Keratinocyte (primary cell): ENCODE results near the gene TNFSF9. TPM values are rescaled to one million over a fixed set of nuclear protein-coding genes. Genes with fewer than 3 reads are reported as not detected.
A peak's percentile ranks its signal among the peaks of the same experiment; 100 is the strongest.

Experiments used
- DNase-seq: peaks from one replicate; pipeline ENCODE4 v3.0.0-alpha.2; 2011; ENCODE audit warnings: low read depth, missing footprints, low spot score
- FAIRE-seq: peaks from 2 replicates; lab custom pipeline; 2011; peaks lifted over from hg19 to GRCh38; lab: Jason Lieb, UNC
- H2AFZ ChIP-seq: 2 replicates; pipeline ENCODE4 v1.6.0; 2012; ENCODE audit warnings: low read length, control low read depth, inconsistent platforms; ENCODE audit not compliant: control insufficient read depth
- H3K27ac ChIP-seq: 2 replicates; pipeline ENCODE4 v1.5.1; 2011; ENCODE audit warnings: low read length; ENCODE audit not compliant: control insufficient read depth, insufficient read depth
- H3K27me3 ChIP-seq: 3 replicates; pipeline ENCODE4 v1.6.0; 2011; ENCODE audit warnings: low read length; ENCODE audit not compliant: control insufficient read depth, insufficient read depth; ENCODE audit errors: extremely low read depth
- H3K36me3 ChIP-seq, 2 experiments: 2 replicates in 1 of 2; 3 replicates in 1 of 2; pipeline ENCODE4 v1.5.1; 2011; ENCODE audit warnings: low read length in 2 of 2, mild to moderate bottlenecking in 1 of 2; ENCODE audit not compliant: control insufficient read depth in 2 of 2, insufficient read depth in 2 of 2; ENCODE audit errors: extremely low read depth in 1 of 2
- H3K4me1 ChIP-seq: 3 replicates; pipeline ENCODE4 v1.5.1; 2011; ENCODE audit warnings: low read length; ENCODE audit not compliant: control insufficient read depth, insufficient read depth; ENCODE audit errors: extremely low read depth
- H3K4me2 ChIP-seq: 3 replicates; pipeline ENCODE4 v1.6.0; 2011; ENCODE audit warnings: low read depth, low read length; ENCODE audit not compliant: control insufficient read depth, insufficient read depth; ENCODE audit errors: extremely low read depth
- H3K4me3 ChIP-seq, 3 experiments: fragments of 200-600 bp in 1 of 3; sonication (generic) in 1 of 3; 2 replicates in 2 of 3; 3 replicates in 1 of 3; pipeline ENCODE4 v1.5.1; 2011 to 2016; ENCODE audit warnings: low read length in 3 of 3, mild to moderate bottlenecking in 3 of 3, control low read depth in 2 of 3, inconsistent platforms in 1 of 3, low read depth in 1 of 3, mixed read lengths in 1 of 3, mixed run types in 1 of 3, moderate library complexity in 1 of 3; ENCODE audit not compliant: control insufficient read depth in 2 of 3, insufficient read depth in 2 of 3; ENCODE audit errors: extremely low read depth in 1 of 3
- H3K79me2 ChIP-seq: 2 replicates; pipeline ENCODE4 v1.6.0; 2012; ENCODE audit warnings: low read length; ENCODE audit not compliant: control insufficient read depth, insufficient read depth
- H3K9ac ChIP-seq: 3 replicates; pipeline ENCODE4 v1.6.0; 2011; ENCODE audit warnings: low read length; ENCODE audit not compliant: control insufficient read depth, insufficient read depth; ENCODE audit errors: extremely low read depth
- H3K9me1 ChIP-seq: 3 replicates; pipeline ENCODE4 v1.6.0; 2011; ENCODE audit warnings: low read length; ENCODE audit not compliant: control insufficient read depth, insufficient read depth; ENCODE audit errors: extremely low read depth
- H3K9me3 ChIP-seq: 2 replicates; pipeline ENCODE4 v1.5.1; 2012; ENCODE audit warnings: low read depth, low read length; ENCODE audit not compliant: control insufficient read depth
- H4K20me1 ChIP-seq: 3 replicates; pipeline ENCODE4 v1.6.0; 2011; ENCODE audit warnings: low read length; ENCODE audit not compliant: control insufficient read depth, insufficient read depth; ENCODE audit errors: extremely low read depth
- EZH2 ChIP-seq: IDR thresholded peaks from one replicate; pipeline ENCODE4 v1.6.1; 2012; ENCODE audit warnings: inconsistent platforms, mild to moderate bottlenecking, low read length, moderate library complexity
- dilution Hi-C: fragments of 300-500 bp; cut with MboI; formaldehyde crosslinking; loops from one replicate; pipeline ENCODE4 v1.7.0; 2020; ENCODE audit warnings: low sequenced_read_pairs; ENCODE audit not compliant: extremely low pct_ligation_motif_present
- polyA minus RNA-seq, 3 experiments: library from RNA; depleted of rRNA, polyadenylated mRNA; stranded (reverse); fragments of >200 nt; gene quantifications; 1 replicate in 1 of 3; 2 replicates in 1 of 3; 3 replicates in 1 of 3; pipeline ENCODE4 v1.2.3, GENCODE V29; 2011
- polyA plus RNA-seq, 5 experiments: library from polyadenylated mRNA; depleted of rRNA in 3 of 5; stranded (reverse) in 3 of 5; stranded (forward) in 1 of 5; unstranded in 1 of 5; fragments of >200 nt; gene quantifications; 1 replicate in 1 of 5; 2 replicates in 3 of 5; 3 replicates in 1 of 5; pipeline versions ENCODE4 v1.2.1 to v1.2.3, GENCODE V29; 2011 to 2012; ENCODE audit warnings: missing spikeins in 2 of 5, low read depth in 1 of 5, low replicate concordance in 1 of 5
- TF ChIP-seq, protein P1 (sequence below), 3 experiments: IDR thresholded peaks in 1 of 3; conservative IDR thresholded peaks in 1 of 3; optimal IDR thresholded peaks in 1 of 3; 2 replicates in 2 of 3; 3 replicates in 1 of 3; pipeline versions ENCODE3 to v1.5.1; 2011; ENCODE audit warnings: low read length in 3 of 3, mild to moderate bottlenecking in 3 of 3, moderate library complexity in 2 of 3, control low read depth in 1 of 3, inconsistent platforms in 1 of 3; ENCODE audit not compliant: insufficient read depth in 2 of 3; ENCODE audit errors: extremely low read depth in 1 of 3

The TNFSF9 gene, protein sequence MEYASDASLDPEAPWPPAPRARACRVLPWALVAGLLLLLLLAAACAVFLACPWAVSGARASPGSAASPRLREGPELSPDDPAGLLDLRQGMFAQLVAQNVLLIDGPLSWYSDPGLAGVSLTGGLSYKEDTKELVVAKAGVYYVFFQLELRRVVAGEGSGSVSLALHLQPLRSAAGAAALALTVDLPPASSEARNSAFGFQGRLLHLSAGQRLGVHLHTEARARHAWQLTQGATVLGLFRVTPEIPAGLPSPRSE
- polyA plus RNA-seq (11.1 to 12.8 TPM (median 12.3 TPM) in 3 replicates), polyA minus RNA-seq (4.0 to 11.9 TPM (median 4.3 TPM) in 3 replicates)
- 5.9 TPM for polyA plus RNA-seq (2011; ENCODE audit: low read depth)
- 7.6 and 8.5 TPM in 2 replicates for polyA plus RNA-seq (2011; cell fraction: cytosol; rRNA removed)
- polyA plus RNA-seq (2011; cell fraction: nucleus; rRNA removed): 20.4 and 25.8 TPM in 2 replicates
- 19.1 and 22.5 TPM in 2 replicates for polyA plus RNA-seq (2012; ENCODE audit: low replicate concordance)
- 15.5 TPM for polyA minus RNA-seq (2011; cell fraction: cytosol; rRNA and poly(A)+ RNA removed)
- polyA minus RNA-seq (2011; cell fraction: nucleus; rRNA and poly(A)+ RNA removed): 13.7 and 13.8 TPM in 2 replicates

- peak within 1 kb of the TSS; percentile 85 for H3K9ac ChIP-seq
- TF ChIP-seq, protein P1, sequence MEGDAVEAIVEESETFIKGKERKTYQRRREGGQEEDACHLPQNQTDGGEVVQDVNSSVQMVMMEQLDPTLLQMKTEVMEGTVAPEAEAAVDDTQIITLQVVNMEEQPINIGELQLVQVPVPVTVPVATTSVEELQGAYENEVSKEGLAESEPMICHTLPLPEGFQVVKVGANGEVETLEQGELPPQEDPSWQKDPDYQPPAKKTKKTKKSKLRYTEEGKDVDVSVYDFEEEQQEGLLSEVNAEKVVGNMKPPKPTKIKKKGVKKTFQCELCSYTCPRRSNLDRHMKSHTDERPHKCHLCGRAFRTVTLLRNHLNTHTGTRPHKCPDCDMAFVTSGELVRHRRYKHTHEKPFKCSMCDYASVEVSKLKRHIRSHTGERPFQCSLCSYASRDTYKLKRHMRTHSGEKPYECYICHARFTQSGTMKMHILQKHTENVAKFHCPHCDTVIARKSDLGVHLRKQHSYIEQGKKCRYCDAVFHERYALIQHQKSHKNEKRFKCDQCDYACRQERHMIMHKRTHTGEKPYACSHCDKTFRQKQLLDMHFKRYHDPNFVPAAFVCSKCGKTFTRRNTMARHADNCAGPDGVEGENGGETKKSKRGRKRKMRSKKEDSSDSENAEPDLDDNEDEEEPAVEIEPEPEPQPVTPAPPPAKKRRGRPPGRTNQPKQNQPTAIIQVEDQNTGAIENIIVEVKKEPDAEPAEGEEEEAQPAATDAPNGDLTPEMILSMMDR (optimal IDR thresholded peaks at IDR 0.05 in 1 of 3, IDR thresholded peaks at IDR 0.05 in 1 of 3, conservative IDR thresholded peaks at IDR 0.05 in 1 of 3; ENCODE audit: extremely low read depth in 1 of 3, insufficient read depth in 2 of 3, low read length in 3 of 3): no peak
- no peak for TF ChIP-seq EZH2
- peak within 1 kb of the TSS; percentile 96 for H3K4me2 ChIP-seq
- H3K36me3 ChIP-seq: peaks cover 5 to 6% of the 10 kb centered on the region in 2 experiments
- H3K9me3 ChIP-seq: no peaks in the 10 kb centered on the region
- no peaks in the 10 kb centered on the region for H4K20me1 ChIP-seq
- H3K4me1 ChIP-seq: peaks cover 20% of the 10 kb centered on the region
- H3K4me3 ChIP-seq: peak within 1 kb of the TSS; percentile 70 to 95 (median 93)
- peak within 1 kb of the TSS; percentile 89 for H2AFZ ChIP-seq
- H3K79me2 ChIP-seq: peaks cover 33% of the 10 kb centered on the region
- H3K27ac ChIP-seq: peak within 1 kb of the TSS; percentile 84
- DNase-seq (peak; percentile 59), FAIRE-seq (peak; percentile 83)
- no peaks in the 10 kb centered on the region for H3K9me1 ChIP-seq
- H3K27me3 ChIP-seq: no peaks in the 10 kb centered on the region
- dilution Hi-C loops: no loop called here
Measured at GRCh38 chr19:6530386-6531162, at the start of gene TNFSF9. TSS of gene TNFSF9 (plus strand) at chr19:6531026. CDS start at chr19:6531037, 11 bp downstream.

- FAIRE-seq: no peak
Measured at GRCh38 chr19:6481541-6482342, 49.1 kb upstream of the TNFSF9 start, which contains the start of gene DENND1C. TSS of gene DENND1C (minus strand) at chr19:6481787. CDS start at chr19:6481695, 92 bp downstream.

More at GRCh38 chr19:6481541-6482342, 49.1 kb upstream of the TNFSF9 start, which contains the start of gene DENND1C:
- dilution Hi-C loops: no loop called here
- Histone ChIP-seq H3K27ac (no peak within 1 kb of the TSS), H3K4me1 (no peaks in the 10 kb centered on the region), H2AFZ (no peak within 1 kb of the TSS), H3K36me3 (no peaks in the 10 kb centered on the region), H3K9ac (no peak within 1 kb of the TSS), H3K4me3 (no peak within 1 kb of the TSS), H3K9me3 (no peaks in the 10 kb centered on the region), H3K9me1 (no peaks in the 10 kb centered on the region), H3K4me2 (no peak within 1 kb of the TSS), H4K20me1 (no peaks in the 10 kb centered on the region), H3K79me2 (no peaks in the 10 kb centered on the region), H3K27me3 (no peaks in the 10 kb centered on the region)
- DNase-seq: no peak
- TF ChIP-seq, protein P1 (optimal IDR thresholded peaks at IDR 0.05 in 1 of 3, IDR thresholded peaks at IDR 0.05 in 1 of 3, conservative IDR thresholded peaks at IDR 0.05 in 1 of 3; ENCODE audit: extremely low read depth in 1 of 3, insufficient read depth in 2 of 3, low read length in 3 of 3): peak in 1 of 3 experiments; percentile 30
- TF ChIP-seq EZH2: no peak
